AG09309 (cell line): ENCODE results near the gene DDX17.

Experiments
- DNase-seq: peaks from one replicate; pipeline ENCODE4 v3.0.0-alpha.2; 2010; ENCODE audit warnings: low read depth
- H3K4me3 ChIP-seq: 2 replicates; pipeline ENCODE4 v1.5.1; 2011; ENCODE audit warnings: mild to moderate bottlenecking, low read depth, low read length, moderate library complexity; ENCODE audit not compliant: control insufficient read depth
- TF ChIP-seq, protein P1 (sequence below): IDR thresholded peaks from 2 replicates; pipeline ENCODE4 v1.5.1; 2011; ENCODE audit warnings: mild to moderate bottlenecking, low read depth, low read length, inconsistent platforms; ENCODE audit not compliant: insufficient read depth, control insufficient read depth; ENCODE audit errors: missing control alignments

Gene DDX17

DNA sequence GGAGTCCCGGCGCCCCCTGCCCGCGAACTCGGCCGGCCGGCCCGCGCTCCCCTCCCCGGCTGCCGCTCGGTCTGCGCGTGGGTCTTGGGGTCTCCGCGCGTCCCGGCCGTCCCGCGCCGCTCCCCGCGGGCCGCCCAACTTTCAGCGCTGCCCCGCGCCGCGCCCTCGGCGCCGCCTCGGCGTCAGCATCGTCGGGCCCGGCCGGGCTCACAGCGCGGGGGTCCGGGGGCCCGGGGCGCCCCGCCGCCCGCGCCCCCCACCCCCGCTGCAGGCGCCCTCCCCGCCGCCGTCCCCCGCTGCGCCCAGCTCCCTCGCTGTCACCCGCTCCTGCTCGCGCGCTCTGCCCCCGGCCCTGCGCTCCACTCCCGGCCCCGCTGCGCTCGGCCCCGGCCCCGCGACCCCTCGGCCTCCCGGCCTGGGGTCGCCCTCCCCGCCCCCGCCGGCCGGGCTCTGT, 51.0 kb downstream of the DDX17 start, which contains the start of gene KCNJ4:
TSS of gene KCNJ4 (minus strand) at position 124 of the 454 bp plus-strand sequence. CDS start 27,067 bp downstream, outside the sequence.
- H3K4me3 ChIP-seq: no peak within 1 kb of the TSS
- no peak for DNase-seq
- TF ChIP-seq, protein P1, sequence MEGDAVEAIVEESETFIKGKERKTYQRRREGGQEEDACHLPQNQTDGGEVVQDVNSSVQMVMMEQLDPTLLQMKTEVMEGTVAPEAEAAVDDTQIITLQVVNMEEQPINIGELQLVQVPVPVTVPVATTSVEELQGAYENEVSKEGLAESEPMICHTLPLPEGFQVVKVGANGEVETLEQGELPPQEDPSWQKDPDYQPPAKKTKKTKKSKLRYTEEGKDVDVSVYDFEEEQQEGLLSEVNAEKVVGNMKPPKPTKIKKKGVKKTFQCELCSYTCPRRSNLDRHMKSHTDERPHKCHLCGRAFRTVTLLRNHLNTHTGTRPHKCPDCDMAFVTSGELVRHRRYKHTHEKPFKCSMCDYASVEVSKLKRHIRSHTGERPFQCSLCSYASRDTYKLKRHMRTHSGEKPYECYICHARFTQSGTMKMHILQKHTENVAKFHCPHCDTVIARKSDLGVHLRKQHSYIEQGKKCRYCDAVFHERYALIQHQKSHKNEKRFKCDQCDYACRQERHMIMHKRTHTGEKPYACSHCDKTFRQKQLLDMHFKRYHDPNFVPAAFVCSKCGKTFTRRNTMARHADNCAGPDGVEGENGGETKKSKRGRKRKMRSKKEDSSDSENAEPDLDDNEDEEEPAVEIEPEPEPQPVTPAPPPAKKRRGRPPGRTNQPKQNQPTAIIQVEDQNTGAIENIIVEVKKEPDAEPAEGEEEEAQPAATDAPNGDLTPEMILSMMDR: no peak

GRCh38 chr22:38454353-38455075, 51.6 kb downstream of the DDX17 start:
- TF ChIP-seq, protein P1: no peak
- DNase-seq: no peak
- no peak overlapping the region for H3K4me3 ChIP-seq

GRCh38 chr22:38453996-38454352, 52.1 kb downstream of the DDX17 start:
- H3K4me3 ChIP-seq: no peak overlapping the region
- TF ChIP-seq, protein P1: no peak
- DNase-seq: no peak

DNA sequence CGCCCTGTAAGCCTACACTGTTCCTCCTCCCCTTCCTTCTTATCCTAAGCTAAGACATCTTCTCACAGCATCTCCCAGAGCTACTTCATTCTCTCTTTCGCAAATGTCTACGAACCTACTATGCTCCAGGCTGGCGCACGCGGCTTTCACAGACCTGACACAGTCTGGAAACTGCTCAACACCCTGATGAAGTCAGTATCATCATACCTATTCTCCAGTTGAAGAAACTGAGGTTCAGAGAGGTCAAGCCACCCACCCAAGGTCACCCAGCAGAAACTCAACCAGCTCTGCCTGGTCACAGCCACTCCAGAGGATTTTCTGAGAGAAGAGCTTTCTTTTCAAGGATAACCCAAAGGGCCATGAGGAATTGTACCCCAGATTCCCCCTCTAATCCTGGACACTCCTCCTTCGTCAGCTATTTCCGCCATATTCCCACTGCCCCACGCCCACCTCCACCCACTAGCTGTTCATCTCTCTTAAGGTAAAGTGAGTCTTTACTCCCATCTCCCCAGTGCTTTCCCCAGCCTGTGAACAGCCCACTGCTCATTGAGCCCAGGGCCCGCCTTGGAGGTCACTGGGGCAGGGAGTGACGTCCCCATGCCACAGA, 52.9 kb downstream of the DDX17 start:
- TF ChIP-seq, protein P1: no peak
- DNase-seq: no peak
- H3K4me3 ChIP-seq: no peak overlapping the region

- TF ChIP-seq, protein P1: no peak
- DNase-seq: no peak
Measured at GRCh38 chr22:38452373-38453065, 53.6 kb downstream of the DDX17 start.

GRCh38 chr22:38451864-38452263, 54.2 kb downstream of the DDX17 start:
- no peak overlapping the region for H3K4me3 ChIP-seq
- no peak for DNase-seq
- TF ChIP-seq, protein P1: no peak

More at GRCh38 chr22:38452373-38453065, 53.6 kb downstream of the DDX17 start:
- no peak overlapping the region for H3K4me3 ChIP-seq
